Neuron (in vitro differentiated cells): ENCODE data around the gene GUCA1C.

Experiments
- H2AFZ ChIP-seq: one replicate; pipeline ENCODE4 v1.6.1; 2013; ENCODE audit warnings: low read depth, mild to moderate bottlenecking, inconsistent platforms, low read length, moderate library complexity
- H3K27me3 ChIP-seq: one replicate; pipeline ENCODE4 v1.6.1; 2013; ENCODE audit warnings: low read length; ENCODE audit not compliant: insufficient read depth
- H3K36me3 ChIP-seq: one replicate; pipeline ENCODE4 v1.6.1; 2013; ENCODE audit warnings: low read length; ENCODE audit not compliant: insufficient read depth
- H3K4me1 ChIP-seq: one replicate; pipeline ENCODE4 v1.6.1; 2013; ENCODE audit warnings: low read length; ENCODE audit not compliant: insufficient read depth
- H3K4me3 ChIP-seq: 2 replicates; pipeline ENCODE4 v1.5.1; 2013; ENCODE audit warnings: mild to moderate bottlenecking, low read length, moderate library complexity
- H3K9me3 ChIP-seq: one replicate; pipeline ENCODE4 v1.6.1; 2013; ENCODE audit warnings: low read length

The GUCA1C gene

DNA sequence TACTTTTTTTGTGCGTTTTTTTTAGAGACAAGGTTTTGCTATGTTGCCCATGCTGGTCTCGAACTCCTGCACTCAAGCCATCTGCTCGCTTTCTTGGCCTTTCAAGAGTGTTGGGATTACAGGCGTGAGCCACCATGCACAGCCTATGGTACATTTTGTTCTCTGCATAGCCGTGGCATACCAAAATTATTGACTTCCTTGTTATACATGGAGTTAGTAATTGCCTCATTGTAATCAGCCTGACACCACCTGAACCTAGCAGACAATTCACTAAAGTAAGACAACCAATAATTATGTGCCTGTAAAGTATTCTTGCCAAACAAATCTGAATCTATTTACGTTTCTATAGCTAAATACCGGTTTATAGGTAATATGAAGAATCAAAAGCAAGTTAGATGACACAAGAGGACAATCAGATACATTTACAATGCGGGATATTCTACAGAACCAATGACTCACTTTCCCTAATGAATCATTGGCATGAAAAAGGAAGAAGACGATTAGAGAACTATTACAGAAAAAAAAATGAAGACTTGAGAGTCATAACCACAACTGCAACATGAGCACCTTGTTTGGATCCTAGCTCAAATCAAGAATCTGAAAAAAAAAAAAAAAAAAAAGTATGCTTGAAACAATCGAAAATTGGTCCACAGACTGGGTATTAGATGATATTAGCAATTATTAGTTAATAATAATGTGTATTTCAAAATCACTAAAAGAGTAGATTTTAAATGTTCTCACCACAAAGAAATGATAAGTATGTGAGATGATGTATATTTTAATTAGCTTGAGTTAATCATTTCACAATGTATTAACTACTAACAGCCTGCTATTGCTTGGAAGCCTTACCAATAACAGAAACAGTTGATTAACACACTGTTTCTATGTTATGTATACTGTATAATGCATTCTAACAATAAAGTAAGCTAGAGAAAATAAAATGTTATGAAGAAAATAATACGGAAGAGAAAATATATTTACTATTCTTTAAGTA lies 7.1 kb downstream of the GUCA1C start:
- H2AFZ ChIP-seq = no peak overlapping the region
- no peak overlapping the region for H3K4me3 ChIP-seq
- H3K27me3 ChIP-seq = no peaks in the 10 kb centered on the region
- no peaks in the 10 kb centered on the region for H3K36me3 ChIP-seq
- no peaks in the 10 kb centered on the region for H3K9me3 ChIP-seq
- H3K4me1 ChIP-seq = no peaks in the 10 kb centered on the region

DNA sequence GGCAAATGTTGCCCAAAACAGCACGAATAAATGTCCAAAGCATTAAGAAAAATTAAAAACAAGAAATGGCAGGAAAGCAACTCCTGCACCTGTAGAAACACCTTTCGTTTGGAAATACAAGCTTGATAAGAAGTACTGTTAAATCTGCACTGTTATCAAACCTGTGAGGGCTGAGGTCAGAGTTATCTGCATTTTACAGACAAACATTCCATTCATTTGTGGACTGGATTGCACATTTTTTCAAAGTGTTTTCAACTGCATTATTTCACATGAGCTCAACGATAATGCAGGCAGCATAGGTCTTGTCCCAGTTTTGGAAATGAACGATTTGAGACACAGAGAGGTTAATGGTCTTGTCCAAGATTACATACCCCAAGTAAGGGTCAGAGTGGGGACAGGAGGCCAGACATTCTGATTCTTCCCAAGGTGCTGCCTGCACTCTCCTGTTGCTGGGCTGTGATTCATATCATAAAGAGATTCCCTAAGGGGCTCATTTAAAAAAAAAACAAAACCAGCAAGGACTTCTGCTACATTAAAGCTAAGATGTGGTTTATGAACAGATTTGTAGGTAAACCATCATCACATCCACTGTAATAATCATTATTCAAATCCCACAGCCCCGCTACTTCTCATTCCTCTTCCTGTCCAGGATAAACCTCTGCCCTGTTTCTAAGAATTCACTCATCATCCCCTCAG lies 13.0 kb downstream of the GUCA1C start:
- H3K9me3 ChIP-seq = no peaks in the 10 kb centered on the region
- no peaks in the 10 kb centered on the region for H3K36me3 ChIP-seq
- no peaks in the 10 kb centered on the region for H3K27me3 ChIP-seq
- H3K4me3 ChIP-seq = no peak overlapping the region
- no peak overlapping the region for H2AFZ ChIP-seq
- no peaks in the 10 kb centered on the region for H3K4me1 ChIP-seq

DNA sequence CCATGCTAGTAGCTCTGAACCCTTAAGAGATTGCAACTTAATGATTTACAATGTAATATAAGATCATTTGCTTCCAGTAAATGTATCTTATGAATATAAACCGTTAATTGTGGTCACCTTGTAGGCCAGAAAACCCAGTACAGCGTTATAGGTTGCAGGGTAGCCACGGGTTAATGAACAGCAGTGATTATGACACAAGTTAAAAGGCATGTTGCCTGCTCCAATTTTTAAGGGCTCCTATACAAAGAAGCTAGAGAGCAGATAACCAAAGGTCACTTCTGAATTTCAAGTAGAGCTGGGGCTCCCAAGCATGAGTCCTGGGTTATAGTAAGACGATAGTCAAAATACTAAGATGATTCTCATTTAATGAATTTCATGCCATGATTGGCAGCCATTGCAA lies 13.5 kb downstream of the GUCA1C start:
- H3K4me1 ChIP-seq = no peaks in the 10 kb centered on the region
- no peaks in the 10 kb centered on the region for H3K9me3 ChIP-seq
- H3K36me3 ChIP-seq = no peaks in the 10 kb centered on the region
- no peaks in the 10 kb centered on the region for H3K27me3 ChIP-seq
- no peak overlapping the region for H3K4me3 ChIP-seq
- H2AFZ ChIP-seq = no peak overlapping the region

DNA sequence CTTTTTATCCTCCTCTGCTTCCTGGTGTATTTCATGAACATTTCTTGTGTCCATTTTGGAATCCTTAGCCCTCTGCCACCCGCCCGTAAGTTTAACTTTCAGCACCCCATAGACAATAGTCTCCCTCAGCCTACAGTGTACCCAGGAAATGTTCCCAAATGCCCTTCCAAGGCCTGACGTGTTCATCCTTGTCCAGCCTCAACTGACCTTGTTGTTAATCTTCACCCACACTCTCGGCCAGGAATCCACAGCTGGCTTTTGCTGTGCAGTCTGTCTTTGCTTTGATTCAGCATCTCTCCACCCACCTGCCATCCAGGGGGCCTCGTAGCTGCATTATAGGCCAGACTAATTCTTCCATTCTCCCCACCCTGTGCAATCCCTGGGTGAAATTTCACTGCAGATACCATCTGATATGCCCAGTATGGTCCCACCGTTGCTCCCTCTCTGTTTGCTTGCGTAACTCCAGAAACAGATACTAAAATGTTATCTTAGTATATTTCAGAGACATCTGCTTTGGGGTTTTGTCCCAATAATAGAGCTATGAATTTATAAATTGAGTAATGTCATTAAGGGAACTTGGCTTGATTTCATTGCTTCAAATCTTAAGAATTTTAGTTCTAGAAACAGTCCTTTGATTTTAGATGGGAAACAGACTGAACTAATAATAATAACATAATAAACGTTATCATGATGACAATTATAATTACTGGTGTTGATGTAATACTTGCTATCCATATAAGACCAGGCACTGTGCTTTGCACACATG lies 16.6 kb downstream of the GUCA1C start:
- no peaks in the 10 kb centered on the region for H3K27me3 ChIP-seq
- H3K4me3 ChIP-seq = no peak overlapping the region
- no peaks in the 10 kb centered on the region for H3K9me3 ChIP-seq
- H2AFZ ChIP-seq = no peak overlapping the region
- H3K4me1 ChIP-seq = no peaks in the 10 kb centered on the region
- no peaks in the 10 kb centered on the region for H3K36me3 ChIP-seq

DNA sequence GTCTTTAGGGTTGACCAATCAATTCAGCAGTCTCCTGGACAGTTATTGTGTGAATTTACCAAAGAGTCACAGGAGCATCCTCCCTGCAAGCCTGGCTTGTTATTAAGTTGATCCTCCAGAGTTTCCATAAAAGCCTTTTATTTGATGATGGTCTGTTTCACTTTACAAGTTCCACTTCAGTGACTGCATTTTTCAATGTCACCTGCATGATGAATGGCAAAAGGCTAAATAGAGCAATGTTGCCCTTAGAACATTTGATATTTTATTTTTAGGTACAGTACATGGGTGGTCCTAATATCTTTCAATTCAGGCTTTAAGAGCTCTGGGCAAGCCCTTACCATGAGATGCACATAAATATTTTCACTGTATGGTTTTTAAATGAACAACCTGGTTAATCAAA lies 22.6 kb downstream of the GUCA1C start:
- no peaks in the 10 kb centered on the region for H3K36me3 ChIP-seq
- H2AFZ ChIP-seq = no peak overlapping the region
- no peak overlapping the region for H3K4me3 ChIP-seq
- no peaks in the 10 kb centered on the region for H3K9me3 ChIP-seq
- H3K4me1 ChIP-seq = no peaks in the 10 kb centered on the region
- H3K27me3 ChIP-seq = no peaks in the 10 kb centered on the region

DNA sequence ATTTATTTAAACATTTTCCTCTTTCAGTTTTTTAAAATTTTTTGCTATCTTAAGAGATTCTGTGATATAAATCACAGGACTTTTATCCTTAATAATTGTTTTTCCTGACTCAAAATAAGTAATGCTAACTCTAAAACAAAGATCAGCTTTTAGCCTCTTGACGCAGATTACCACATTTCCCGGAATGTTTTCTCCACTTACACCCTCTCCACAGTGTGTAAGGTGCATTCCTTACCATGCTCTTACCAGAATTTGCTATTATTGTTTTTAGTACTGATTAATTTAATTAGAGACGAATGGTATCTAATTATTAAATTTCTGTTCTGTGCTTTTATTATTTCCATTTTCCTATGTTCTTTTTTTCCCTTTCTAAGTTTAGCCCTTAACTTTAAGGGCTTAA lies 34.8 kb downstream of the GUCA1C start:
- Histone ChIP-seq H3K27me3 (no peaks in the 10 kb centered on the region), H3K4me1 (no peaks in the 10 kb centered on the region), H2AFZ (no peak overlapping the region), H3K9me3 (no peaks in the 10 kb centered on the region), H3K36me3 (no peaks in the 10 kb centered on the region), H3K4me3 (no peak overlapping the region)

DNA sequence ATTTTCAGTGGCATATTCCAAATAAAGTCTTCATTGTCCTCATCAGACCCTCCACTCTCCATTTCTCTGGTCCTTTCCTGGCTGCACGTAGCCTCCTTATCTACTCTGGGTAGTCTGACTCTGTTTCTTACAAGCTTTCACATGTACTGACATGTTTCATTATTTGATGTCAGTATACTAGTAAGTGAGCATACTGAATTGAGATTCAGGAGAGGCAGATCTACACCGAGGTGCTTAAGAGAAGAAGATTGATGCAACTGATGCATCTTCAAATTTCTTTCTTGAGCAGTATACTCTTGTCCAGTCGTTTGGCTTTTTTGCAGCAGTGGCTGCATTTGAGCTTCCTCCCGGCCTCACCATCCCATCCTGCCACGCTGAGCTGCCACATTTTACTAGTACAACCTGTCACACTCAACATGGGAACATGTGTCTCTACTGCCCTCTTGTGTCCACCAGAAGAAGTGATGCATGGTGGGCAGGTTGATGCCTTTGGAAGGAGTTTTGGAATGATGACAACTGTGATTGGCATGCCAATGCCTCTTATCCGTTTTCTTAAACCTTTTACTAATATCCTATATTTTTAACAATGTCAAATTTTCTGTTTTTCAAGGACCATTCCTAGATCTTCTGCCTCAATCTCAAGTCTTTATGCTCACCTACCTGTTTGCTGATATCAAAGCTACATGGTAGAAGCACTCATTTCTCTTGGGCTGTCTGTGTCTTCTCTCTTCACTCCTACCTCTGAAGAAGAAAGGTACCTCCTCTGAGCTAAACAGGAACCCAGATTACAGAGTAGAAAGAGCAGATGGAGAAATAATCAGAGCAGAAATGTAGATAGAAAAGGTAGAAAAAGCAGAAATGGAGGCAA lies 38.7 kb downstream of the GUCA1C start:
- Histone ChIP-seq H3K36me3 (no peaks in the 10 kb centered on the region), H3K4me1 (no peaks in the 10 kb centered on the region), H3K27me3 (no peaks in the 10 kb centered on the region), H3K4me3 (no peak overlapping the region), H3K9me3 (no peaks in the 10 kb centered on the region), H2AFZ (no peak overlapping the region)

DNA sequence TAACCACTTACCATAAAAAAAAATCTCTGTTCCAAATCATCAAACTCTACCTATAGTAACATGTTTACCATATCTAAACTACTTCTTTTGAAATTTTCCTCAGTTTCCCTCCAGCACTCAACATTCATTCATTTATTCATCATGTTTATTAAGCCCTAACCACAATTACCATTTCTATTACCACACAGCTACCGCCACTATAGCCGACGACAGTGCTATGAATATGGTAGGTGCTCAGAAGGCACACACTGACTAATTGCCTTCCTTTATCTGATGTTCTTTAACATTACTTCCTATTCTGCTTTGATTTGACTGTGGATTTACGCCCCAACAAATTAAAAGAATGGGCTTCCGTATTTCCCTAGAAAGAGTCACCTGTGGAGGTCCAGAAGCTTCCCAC lies 43.9 kb downstream of the GUCA1C start:
- Histone ChIP-seq H3K27me3 (no peaks in the 10 kb centered on the region), H2AFZ (no peak overlapping the region), H3K36me3 (no peaks in the 10 kb centered on the region), H3K4me3 (no peak overlapping the region), H3K4me1 (no peaks in the 10 kb centered on the region), H3K9me3 (no peaks in the 10 kb centered on the region)

DNA sequence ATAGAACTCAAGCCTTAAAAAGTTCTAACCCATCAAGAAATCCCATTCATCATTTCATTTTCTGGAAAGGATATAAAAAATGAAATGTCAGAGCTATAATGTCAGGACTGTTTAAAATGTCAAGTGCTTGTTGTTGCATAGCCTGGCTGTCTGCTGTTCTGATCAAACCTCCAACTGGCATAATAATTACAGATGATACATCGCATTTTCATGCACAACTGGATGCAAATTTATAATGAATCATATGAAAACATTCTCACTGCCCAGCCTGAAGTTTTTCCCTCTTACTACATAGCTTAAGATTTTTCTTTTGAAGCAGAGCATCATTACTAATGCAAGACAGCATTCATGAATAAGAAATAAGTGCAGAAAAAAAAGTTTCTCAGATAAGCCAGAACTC lies 46.5 kb downstream of the GUCA1C start:
- Histone ChIP-seq H3K4me3 (no peak overlapping the region), H3K9me3 (no peaks in the 10 kb centered on the region), H2AFZ (no peak overlapping the region), H3K27me3 (no peaks in the 10 kb centered on the region), H3K36me3 (no peaks in the 10 kb centered on the region), H3K4me1 (no peaks in the 10 kb centered on the region)

DNA sequence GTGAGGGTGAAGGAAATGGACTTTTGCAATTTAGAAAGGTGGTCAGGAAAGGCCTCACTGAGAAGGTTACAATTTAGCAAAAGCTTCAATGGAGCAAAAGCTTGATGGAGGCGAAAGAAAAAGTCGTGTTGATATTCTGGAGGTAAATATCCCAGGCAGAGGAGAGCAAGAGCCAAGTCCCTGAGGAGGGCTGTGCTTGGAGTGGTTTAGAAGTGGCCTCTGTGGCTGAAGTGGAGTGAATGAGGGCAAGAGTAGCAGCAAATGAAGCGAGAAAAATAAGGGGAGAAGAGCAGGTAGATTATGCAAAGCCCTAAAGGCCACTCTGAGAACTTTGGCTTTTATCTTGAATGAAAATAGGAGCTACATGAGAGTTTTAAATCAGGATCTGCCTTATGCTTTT lies 54.1 kb downstream of the GUCA1C start:
- Histone ChIP-seq H3K4me3 (no peak overlapping the region), H2AFZ (no peak overlapping the region), H3K36me3 (no peaks in the 10 kb centered on the region), H3K9me3 (no peaks in the 10 kb centered on the region), H3K27me3 (no peaks in the 10 kb centered on the region), H3K4me1 (no peaks in the 10 kb centered on the region)

DNA sequence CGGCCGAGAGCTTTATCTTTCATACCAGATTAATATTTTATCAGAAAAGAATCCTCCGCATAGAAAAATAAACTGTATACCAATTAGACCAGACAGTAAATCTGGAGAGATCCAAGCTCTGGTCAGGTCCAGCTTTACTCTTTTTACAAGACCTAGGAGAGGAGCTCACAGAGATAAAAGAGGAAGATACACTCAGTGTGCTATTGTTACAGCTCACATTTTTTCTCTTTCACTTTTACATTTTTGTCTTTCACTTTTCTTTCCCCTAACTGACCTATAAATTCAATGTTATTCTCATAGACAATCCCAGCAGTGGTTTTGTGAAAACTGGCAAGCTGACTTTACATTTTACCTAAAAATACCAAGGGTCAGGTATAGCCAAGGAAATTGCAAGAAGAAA lies 55.8 kb downstream of the GUCA1C start:
- Histone ChIP-seq H3K36me3 (no peaks in the 10 kb centered on the region), H3K9me3 (no peaks in the 10 kb centered on the region), H3K27me3 (no peaks in the 10 kb centered on the region), H3K4me3 (no peak overlapping the region), H2AFZ (no peak overlapping the region), H3K4me1 (no peaks in the 10 kb centered on the region)

DNA sequence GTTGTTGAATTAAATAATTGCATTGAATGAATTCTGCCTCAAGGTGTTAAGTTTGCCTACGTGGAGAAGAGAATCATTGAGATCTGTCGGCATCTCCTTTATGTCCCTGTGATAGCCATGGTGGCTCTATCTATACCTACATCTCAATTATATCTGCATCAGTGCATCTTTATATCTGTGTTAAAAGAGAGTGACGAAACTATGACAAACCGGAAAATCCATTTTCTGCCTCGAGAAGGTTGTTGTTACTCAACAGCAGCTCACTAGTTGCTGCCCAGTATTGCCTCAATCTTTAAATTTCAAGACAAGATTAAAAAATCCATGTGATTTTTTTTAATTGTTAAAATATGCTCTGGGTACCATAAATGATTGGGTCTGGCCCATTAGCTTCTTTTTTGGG lies 58.7 kb downstream of the GUCA1C start:
- Histone ChIP-seq H2AFZ (no peak overlapping the region), H3K4me1 (no peaks in the 10 kb centered on the region), H3K36me3 (no peaks in the 10 kb centered on the region), H3K27me3 (no peaks in the 10 kb centered on the region), H3K9me3 (no peaks in the 10 kb centered on the region), H3K4me3 (no peak overlapping the region)
